GM12865 (cell line): ENCODE data around the gene NSUN2.
A peak's percentile ranks its signal among the peaks of the same experiment; 100 is the strongest.

Source experiments
- DNase-seq: peaks from one replicate; pipeline ENCODE4 v3.0.0; 2010; ENCODE audit warnings: low read depth
- H3K4me3 ChIP-seq: 2 replicates; pipeline ENCODE4 v1.5.1; 2011; ENCODE audit warnings: mild to moderate bottlenecking, low read depth, low read length, control low read depth
- TF ChIP-seq, protein P1 (sequence below): IDR thresholded peaks from 2 replicates; pipeline ENCODE4 v1.5.1; 2011; ENCODE audit warnings: low read length, control low read depth, low read depth, inconsistent platforms; ENCODE audit not compliant: insufficient read depth; ENCODE audit errors: missing control alignments

NSUN2 gene

DNA sequence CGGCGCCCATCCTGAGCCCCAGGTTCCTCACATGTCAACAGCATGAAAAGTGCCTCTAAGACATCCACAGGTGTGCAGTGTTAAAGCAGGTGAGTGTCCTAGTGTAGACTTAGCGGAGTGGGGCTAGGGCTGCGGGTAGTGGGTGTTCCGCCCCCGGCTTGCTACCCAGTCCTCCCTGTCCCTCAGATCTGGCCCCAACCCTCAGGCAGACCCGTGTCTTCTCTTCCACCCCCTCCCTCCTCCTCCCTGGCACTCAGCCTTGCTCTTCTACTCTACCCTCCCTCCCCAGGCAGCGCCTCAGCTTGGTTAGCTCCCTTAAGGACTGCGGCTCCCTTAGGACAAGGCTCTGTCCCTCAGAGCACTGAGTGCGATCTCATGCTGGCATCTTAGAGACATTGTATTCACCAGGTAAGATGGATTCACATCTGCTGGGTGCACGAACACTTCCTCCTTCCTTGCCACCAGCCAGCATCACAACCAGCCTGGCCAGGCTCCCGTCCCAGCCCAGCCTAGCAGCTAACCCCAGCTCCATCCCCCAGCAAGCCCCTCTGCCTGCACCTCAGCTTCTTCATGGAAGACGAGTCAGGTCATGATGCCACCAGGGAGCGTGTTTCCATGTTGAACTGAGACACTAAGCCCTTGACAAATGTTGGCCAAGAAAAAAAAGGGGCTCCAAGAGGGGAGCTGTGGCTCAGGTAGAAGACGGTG lies 46.8 kb downstream of the NSUN2 start:
- no peak for DNase-seq
- TF ChIP-seq, protein P1, sequence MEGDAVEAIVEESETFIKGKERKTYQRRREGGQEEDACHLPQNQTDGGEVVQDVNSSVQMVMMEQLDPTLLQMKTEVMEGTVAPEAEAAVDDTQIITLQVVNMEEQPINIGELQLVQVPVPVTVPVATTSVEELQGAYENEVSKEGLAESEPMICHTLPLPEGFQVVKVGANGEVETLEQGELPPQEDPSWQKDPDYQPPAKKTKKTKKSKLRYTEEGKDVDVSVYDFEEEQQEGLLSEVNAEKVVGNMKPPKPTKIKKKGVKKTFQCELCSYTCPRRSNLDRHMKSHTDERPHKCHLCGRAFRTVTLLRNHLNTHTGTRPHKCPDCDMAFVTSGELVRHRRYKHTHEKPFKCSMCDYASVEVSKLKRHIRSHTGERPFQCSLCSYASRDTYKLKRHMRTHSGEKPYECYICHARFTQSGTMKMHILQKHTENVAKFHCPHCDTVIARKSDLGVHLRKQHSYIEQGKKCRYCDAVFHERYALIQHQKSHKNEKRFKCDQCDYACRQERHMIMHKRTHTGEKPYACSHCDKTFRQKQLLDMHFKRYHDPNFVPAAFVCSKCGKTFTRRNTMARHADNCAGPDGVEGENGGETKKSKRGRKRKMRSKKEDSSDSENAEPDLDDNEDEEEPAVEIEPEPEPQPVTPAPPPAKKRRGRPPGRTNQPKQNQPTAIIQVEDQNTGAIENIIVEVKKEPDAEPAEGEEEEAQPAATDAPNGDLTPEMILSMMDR: no peak
- no peak overlapping the region for H3K4me3 ChIP-seq

DNA sequence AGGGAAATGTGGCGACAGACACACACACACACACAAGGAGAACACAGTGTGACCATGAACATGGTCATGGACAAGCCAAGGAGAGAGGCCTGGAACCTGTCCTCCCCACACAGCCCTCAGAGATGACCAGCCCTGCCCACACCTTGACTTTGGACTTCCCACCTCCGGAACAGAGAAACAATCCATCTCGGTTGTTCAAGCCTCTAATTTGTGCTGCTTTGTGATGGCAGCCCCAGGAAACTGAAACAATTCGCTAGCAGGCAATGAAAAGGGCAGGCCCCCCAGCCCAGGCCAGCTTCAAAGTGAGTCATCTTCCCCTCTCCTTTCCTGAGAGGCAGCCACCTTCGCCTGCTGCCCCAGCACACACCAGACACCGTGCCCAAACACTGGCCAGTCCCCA lies 47.7 kb downstream of the NSUN2 start:
- TF ChIP-seq, protein P1: no peak
- H3K4me3 ChIP-seq: no peak overlapping the region
- DNase-seq: no peak

DNA sequence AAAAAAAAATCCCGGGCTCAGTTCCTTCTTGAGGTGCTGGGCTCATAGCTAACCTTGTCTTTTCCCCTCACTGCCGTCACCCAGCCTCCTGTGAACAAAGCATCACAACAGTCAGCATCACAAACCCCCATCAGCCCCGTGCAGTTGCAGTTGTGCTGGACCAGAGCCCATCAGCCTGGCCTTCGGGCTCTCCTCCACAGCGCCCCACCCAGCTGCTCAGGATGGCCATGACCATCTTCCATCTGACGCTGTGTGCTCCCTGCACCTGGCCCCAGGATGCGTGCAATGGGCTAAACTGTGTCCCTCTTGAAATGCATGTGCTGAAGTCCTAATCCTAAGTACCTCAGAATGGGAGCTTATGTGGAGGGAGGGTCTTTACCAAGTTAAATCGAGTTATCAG lies 48.1 kb downstream of the NSUN2 start:
- no peak for DNase-seq
- no peak overlapping the region for H3K4me3 ChIP-seq
- TF ChIP-seq, protein P1: no peak

DNA sequence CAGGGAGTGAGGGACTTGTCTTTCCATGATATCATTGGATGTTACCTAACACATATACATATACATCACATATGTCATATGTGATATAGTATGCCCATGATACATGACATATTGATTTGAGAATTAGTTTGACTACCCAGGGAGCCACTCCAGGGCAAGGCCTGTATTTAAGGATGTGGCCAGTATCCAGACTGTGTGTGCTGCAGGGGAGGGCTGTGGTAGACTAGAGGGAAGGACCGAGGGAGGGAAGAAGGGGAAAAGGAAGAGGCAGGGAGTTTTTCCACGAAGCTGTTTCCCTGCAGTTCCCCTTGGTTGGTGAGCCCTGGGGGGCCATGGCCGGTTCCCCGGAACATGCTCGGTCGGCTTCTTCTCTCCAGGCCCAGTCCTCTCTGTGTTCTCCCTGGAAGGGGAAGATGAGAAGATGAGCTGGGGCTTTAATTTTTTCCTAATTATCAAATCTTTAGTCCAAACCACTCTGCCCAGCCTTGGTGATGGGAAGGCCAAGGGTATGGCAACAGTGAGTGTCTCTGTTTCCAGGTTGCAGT lies 48.7 kb downstream of the NSUN2 start:
- DNase-seq: no peak

DNA sequence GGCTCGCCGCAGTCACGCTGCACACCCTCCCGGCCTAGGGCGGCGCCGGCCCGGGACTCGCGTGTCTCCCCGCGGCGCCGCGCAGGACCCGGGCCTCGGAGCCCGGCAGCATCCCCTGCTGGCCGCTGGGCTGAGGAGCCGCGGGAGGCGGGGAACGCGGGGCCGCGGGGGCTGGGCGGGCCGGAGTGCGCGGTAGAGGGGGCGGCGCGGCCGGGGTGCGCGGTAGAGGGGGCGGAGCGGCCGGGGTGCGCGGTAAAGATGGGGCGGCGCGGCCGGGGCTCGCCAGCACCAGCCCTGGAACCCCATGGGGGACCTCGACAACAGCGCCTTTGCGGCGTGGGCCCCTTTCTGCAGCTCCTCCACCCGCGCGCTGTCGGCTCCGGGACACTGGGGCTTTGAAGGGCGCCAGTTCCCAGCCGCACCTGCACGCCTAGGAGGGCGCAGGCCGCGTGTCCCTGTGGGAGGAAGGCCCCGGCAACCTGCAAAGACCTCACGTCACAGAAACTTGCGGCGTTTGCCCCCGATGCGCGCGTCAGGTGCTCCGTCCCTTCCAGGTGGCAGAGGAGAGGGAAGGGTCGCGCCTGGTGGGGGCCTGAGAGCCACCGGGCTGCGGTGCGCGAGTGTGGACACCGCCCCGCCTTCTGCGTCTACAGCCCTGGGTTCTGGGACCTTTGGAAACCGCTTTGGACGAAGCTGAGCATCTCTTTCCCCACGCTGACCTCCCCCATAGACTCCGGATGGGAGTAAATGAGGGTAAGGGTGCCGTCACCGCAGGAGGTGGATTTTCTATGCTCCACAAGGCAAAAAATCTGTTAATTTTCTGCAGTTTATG lies 49.6 kb downstream of the NSUN2 start:
- DNase-seq: no peak
- H3K4me3 ChIP-seq: no peak overlapping the region
- TF ChIP-seq, protein P1: peak; percentile 7

More for the DNA sequence above, 48.7 kb downstream of the NSUN2 start:
- TF ChIP-seq, protein P1: no peak
- H3K4me3 ChIP-seq: no peak overlapping the region

DNA sequence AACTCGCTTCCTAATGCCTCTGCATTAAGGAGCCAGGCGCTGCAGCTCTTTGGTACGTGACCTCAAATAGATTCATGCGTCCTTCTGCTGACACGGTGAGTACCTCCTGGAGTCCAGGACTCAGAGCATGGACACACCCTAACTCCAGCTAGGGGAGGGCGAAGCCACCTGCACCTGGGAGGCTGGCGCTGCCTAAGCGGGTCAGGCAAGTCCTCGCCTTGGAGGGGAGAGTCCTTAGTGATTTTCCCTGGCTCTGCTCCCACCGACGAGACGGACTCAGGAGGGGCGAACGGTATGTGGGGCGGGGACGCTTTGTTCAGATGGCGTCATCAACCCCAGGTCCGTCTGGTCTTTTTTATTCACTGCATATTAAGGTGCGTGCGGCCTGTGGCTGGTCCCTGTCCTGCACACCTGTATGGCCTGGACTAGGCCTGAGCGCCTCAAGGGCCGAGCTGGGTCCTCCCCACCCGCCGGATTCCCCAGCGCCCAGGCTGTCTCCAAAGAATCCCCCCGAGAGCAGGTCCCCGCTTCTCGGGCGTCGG lies 50.3 kb downstream of the NSUN2 start:
- no peak for DNase-seq
- no peak overlapping the region for H3K4me3 ChIP-seq
- TF ChIP-seq, protein P1: no peak
